Liver (tissue), 9 donors: Measurements from ENCODE around the gene OSBP2. TPM values are rescaled to one million over a fixed set of nuclear protein-coding genes. Genes with fewer than 3 reads are reported as not detected.

Source experiments
- DNase-seq: peaks from one replicate; pipeline ENCODE4 v3.0.0-alpha.2; 2017; ENCODE audit warnings: low spot score
- H3K27ac ChIP-seq, 2 donors: one replicate each; pipeline ENCODE4 v1.7.0; 2013; ENCODE audit warnings: inconsistent platforms in 2 of 2, low read length in 2 of 2, control low read depth in 1 of 2, low read depth in 1 of 2, mild to moderate bottlenecking in 1 of 2
- H3K27me3 ChIP-seq, 4 donors: one replicate each; pipeline versions ENCODE4 v1.6.1 to v1.7.0; 2013; ENCODE audit warnings: low read length in 3 of 4, inconsistent platforms in 1 of 4, mild to moderate bottlenecking in 1 of 4, moderate library complexity in 1 of 4; ENCODE audit not compliant: control insufficient read depth in 4 of 4, insufficient read depth in 4 of 4
- H3K36me3 ChIP-seq, 4 donors: one replicate each; pipeline versions ENCODE4 v1.6.1 to v1.7.0; 2013; ENCODE audit warnings: low read length in 3 of 4, mild to moderate bottlenecking in 3 of 4, low read depth in 1 of 4, moderate library complexity in 1 of 4; ENCODE audit not compliant: control insufficient read depth in 4 of 4, insufficient read depth in 3 of 4
- H3K4me1 ChIP-seq, 4 donors: one replicate each; pipeline versions ENCODE4 v1.6.1 to v1.7.0; 2013; ENCODE audit warnings: low read length in 3 of 4, mild to moderate bottlenecking in 3 of 4, moderate library complexity in 1 of 4; ENCODE audit not compliant: control insufficient read depth in 4 of 4, insufficient read depth in 4 of 4
- H3K4me3 ChIP-seq, 3 donors: one replicate each; pipeline versions ENCODE4 v1.6.1 to v1.7.0; 2013; ENCODE audit warnings: low read length in 3 of 3, control low read depth in 1 of 3, low read depth in 1 of 3, mild to moderate bottlenecking in 1 of 3
- H3K9ac ChIP-seq, 2 donors: one replicate each; pipeline ENCODE4 v1.7.0; 2013; ENCODE audit warnings: low read length in 2 of 2, mild to moderate bottlenecking in 2 of 2, moderate library complexity in 2 of 2, control low read depth in 1 of 2, low read depth in 1 of 2
- H3K9me3 ChIP-seq, 4 donors: one replicate each; pipeline versions ENCODE4 v1.6.1 to v1.7.0; 2013; ENCODE audit warnings: low read length in 3 of 4; ENCODE audit not compliant: control insufficient read depth in 4 of 4
- FOXA2 ChIP-seq: IDR thresholded peaks from 2 replicates; pipeline ENCODE4 v1.6.1; 2016; ENCODE audit warnings: antibody characterized with exemption
- GABPA ChIP-seq, 2 donors: IDR thresholded peaks in 1 of 2; conservative IDR thresholded peaks in 1 of 2; 2 replicates each; pipeline ENCODE4 v1.6.1; 2016; ENCODE audit warnings: antibody characterized with exemption in 2 of 2, mild to moderate bottlenecking in 1 of 2, moderate library complexity in 1 of 2
- HNF4A ChIP-seq, 2 donors: conservative IDR thresholded peaks; 2 replicates each; pipeline ENCODE4 v1.6.1; 2016; ENCODE audit warnings: antibody characterized with exemption in 2 of 2, mild to moderate bottlenecking in 2 of 2
- HNF4G ChIP-seq: IDR thresholded peaks from 2 replicates; pipeline ENCODE4 v1.6.1; 2016; ENCODE audit warnings: antibody characterized with exemption
- JUND ChIP-seq, 2 donors: IDR thresholded peaks; 2 replicates each; pipeline ENCODE4 v1.6.1; 2016; ENCODE audit warnings: antibody characterized with exemption in 2 of 2
- RAD21 ChIP-seq, 2 donors: IDR thresholded peaks; 2 replicates each; pipeline ENCODE4 v1.6.1; 2016; ENCODE audit warnings: antibody characterized with exemption in 2 of 2, mild to moderate bottlenecking in 2 of 2
- RXRA ChIP-seq, 2 donors: IDR thresholded peaks; 2 replicates each; pipeline ENCODE4 v1.6.1; 2017 to 2018; ENCODE audit warnings: antibody characterized with exemption in 2 of 2, mild to moderate bottlenecking in 1 of 2
- TAF1 ChIP-seq: conservative IDR thresholded peaks from 2 replicates; pipeline ENCODE4 v1.6.1; 2016; ENCODE audit warnings: antibody characterized with exemption, mild to moderate bottlenecking
- WGBS: extraction: QIAGEN DNeasy Blood & Tissue Kit; methylation state at CpG from one replicate; pipeline ENCODE4 v1.1.7; 2013; 5-methylcytosine and 5-hydroxymethylcytosine counted together
- polyA plus RNA-seq, 2 donors: library from polyadenylated mRNA; stranded (reverse) in 1 of 2; unstranded in 1 of 2; fragments of 200-250 nt in 1 of 2; fragments of >200 nt in 1 of 2; fragmentation: Nextera tagmentation in 1 of 2; extraction: Ambion mirVana in 1 of 2; gene quantifications; one replicate each; pipeline versions ENCODE4 v1.2.1 to v1.2.3, GENCODE V29; 2013 to 2015
- total RNA-seq, 2 donors: library from RNA; depleted of rRNA; stranded (reverse); fragments of >200 nt; gene quantifications; one replicate each; pipeline ENCODE4 v1.2.3, GENCODE V29; 2014
- TF ChIP-seq, protein P1 (sequence below): IDR thresholded peaks from 2 replicates; pipeline ENCODE4 v1.6.1; 2016; ENCODE audit warnings: antibody characterized with exemption
- TF ChIP-seq, protein P2 (sequence below): IDR thresholded peaks from 2 replicates; pipeline ENCODE4 v1.6.1; 2016; ENCODE audit warnings: antibody characterized with exemption, mild to moderate bottlenecking
- TF ChIP-seq, protein P3 (sequence below): fragments of 150-350 bp; IDR thresholded peaks from 2 replicates; pipeline ENCODE4 v1.5.1; 2017; ENCODE audit warnings: improper control_type of control experiment, low read depth, low read length; ENCODE audit not compliant: missing input control
- TF ChIP-seq, protein P4 (sequence below): IDR thresholded peaks from 2 replicates; pipeline ENCODE4 v1.6.1; 2016; ENCODE audit warnings: antibody characterized with exemption
- donor health status: healthy.
- donor health status: healthy.
- donor health status: healthy.
- donor health status: healthy.
- donor health status: healthy.

The OSBP2 gene
- total and polyA plus RNA-seq, 4 donors: 0.43 to 192 (median 0.86) TPM

DNA sequence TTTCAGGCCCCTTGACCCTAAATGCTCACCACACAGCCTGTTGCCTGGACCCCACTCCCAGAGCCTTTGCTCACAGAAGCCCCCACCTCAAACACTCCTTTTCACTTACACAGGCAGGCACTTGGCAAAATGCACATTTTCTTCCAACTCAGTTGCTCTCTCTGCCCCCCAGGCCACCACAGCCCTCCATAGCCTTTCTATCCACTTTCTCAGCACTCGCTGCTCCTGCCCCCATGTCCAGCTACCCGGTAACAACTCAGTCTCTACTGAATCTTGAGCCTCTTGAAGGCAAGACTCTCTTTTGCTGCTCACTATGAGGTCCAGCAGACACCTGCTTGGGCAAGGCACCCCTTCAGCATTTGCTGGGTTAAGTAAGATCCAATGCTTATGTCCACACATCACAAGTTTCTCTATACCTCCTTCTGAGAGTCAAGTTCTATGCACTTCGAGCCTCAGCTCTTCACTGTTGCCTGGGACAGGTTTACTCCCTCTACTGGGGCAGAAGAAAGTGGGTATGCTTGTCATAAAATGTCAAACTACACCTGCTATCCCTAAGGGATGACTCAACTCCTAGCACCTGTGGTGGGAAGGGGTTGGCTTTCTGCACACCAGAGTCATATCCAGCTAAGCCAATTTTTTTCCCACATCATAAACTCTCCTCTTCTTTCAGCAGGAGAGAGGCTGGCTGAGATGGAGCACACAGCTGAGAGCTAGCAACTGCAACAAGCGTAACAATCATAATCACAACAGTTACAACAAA is 237.0 kb downstream of the OSBP2 start:
- WGBS: 95% methylated on average over 4 of the region's 4 CpGs

DNA sequence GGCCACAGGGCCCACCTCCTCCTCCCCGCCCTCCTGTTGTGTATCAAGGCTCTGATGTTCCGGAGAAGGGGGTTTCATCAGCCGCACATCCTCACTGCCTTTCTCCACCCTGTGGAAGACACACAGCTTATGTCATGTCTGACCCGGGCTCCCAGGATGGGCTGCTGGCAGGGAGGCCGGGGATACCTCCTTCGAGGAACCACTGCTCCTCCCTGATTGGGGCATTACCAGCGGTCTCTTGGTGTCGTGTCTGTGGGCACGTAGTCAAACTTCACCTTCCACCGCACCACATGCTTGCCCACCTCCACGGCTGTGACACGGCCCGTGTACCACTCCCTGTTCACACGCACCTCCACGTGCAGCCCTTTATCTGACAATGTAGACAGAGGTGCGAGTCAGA is 238.0 kb downstream of the OSBP2 start:
- Histone ChIP-seq H3K9ac (no peak overlapping the region), H3K27ac (no peak overlapping the region), H3K4me1 (no peaks in the 10 kb centered on the region), H3K9me3 (no peaks in the 10 kb centered on the region), H3K4me3 (no peak overlapping the region), H3K27me3 (no peaks in the 10 kb centered on the region), H3K36me3 (peaks cover 22 to 96% (median 69%) of the 10 kb centered on the region in 4 donors)
- DNase-seq: no peak
- no peak for TF ChIP-seq JUND (IDR thresholded peaks at IDR 0.05)
- TF ChIP-seq, protein P1, sequence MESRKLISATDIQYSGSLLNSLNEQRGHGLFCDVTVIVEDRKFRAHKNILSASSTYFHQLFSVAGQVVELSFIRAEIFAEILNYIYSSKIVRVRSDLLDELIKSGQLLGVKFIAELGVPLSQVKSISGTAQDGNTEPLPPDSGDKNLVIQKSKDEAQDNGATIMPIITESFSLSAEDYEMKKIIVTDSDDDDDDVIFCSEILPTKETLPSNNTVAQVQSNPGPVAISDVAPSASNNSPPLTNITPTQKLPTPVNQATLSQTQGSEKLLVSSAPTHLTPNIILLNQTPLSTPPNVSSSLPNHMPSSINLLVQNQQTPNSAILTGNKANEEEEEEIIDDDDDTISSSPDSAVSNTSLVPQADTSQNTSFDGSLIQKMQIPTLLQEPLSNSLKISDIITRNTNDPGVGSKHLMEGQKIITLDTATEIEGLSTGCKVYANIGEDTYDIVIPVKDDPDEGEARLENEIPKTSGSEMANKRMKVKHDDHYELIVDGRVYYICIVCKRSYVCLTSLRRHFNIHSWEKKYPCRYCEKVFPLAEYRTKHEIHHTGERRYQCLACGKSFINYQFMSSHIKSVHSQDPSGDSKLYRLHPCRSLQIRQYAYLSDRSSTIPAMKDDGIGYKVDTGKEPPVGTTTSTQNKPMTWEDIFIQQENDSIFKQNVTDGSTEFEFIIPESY: no peak
- TF ChIP-seq FOXA2: no peak
- no peak for TF ChIP-seq TAF1
- TF ChIP-seq RXRA (IDR thresholded peaks at IDR 0.05): no peak
- TF ChIP-seq, protein P2, sequence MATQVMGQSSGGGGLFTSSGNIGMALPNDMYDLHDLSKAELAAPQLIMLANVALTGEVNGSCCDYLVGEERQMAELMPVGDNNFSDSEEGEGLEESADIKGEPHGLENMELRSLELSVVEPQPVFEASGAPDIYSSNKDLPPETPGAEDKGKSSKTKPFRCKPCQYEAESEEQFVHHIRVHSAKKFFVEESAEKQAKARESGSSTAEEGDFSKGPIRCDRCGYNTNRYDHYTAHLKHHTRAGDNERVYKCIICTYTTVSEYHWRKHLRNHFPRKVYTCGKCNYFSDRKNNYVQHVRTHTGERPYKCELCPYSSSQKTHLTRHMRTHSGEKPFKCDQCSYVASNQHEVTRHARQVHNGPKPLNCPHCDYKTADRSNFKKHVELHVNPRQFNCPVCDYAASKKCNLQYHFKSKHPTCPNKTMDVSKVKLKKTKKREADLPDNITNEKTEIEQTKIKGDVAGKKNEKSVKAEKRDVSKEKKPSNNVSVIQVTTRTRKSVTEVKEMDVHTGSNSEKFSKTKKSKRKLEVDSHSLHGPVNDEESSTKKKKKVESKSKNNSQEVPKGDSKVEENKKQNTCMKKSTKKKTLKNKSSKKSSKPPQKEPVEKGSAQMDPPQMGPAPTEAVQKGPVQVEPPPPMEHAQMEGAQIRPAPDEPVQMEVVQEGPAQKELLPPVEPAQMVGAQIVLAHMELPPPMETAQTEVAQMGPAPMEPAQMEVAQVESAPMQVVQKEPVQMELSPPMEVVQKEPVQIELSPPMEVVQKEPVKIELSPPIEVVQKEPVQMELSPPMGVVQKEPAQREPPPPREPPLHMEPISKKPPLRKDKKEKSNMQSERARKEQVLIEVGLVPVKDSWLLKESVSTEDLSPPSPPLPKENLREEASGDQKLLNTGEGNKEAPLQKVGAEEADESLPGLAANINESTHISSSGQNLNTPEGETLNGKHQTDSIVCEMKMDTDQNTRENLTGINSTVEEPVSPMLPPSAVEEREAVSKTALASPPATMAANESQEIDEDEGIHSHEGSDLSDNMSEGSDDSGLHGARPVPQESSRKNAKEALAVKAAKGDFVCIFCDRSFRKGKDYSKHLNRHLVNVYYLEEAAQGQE: no peak
- TF ChIP-seq, protein P3, sequence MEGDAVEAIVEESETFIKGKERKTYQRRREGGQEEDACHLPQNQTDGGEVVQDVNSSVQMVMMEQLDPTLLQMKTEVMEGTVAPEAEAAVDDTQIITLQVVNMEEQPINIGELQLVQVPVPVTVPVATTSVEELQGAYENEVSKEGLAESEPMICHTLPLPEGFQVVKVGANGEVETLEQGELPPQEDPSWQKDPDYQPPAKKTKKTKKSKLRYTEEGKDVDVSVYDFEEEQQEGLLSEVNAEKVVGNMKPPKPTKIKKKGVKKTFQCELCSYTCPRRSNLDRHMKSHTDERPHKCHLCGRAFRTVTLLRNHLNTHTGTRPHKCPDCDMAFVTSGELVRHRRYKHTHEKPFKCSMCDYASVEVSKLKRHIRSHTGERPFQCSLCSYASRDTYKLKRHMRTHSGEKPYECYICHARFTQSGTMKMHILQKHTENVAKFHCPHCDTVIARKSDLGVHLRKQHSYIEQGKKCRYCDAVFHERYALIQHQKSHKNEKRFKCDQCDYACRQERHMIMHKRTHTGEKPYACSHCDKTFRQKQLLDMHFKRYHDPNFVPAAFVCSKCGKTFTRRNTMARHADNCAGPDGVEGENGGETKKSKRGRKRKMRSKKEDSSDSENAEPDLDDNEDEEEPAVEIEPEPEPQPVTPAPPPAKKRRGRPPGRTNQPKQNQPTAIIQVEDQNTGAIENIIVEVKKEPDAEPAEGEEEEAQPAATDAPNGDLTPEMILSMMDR: no peak
- TF ChIP-seq RAD21 (IDR thresholded peaks at IDR 0.05): no peak
- TF ChIP-seq, protein P4, sequence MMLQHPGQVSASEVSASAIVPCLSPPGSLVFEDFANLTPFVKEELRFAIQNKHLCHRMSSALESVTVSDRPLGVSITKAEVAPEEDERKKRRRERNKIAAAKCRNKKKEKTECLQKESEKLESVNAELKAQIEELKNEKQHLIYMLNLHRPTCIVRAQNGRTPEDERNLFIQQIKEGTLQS: no peak
- no peak for TF ChIP-seq GABPA (IDR thresholded peaks at IDR 0.05 in 1 of 2, conservative IDR thresholded peaks at IDR 0.05 in 1 of 2)
- no peak for TF ChIP-seq HNF4A (conservative IDR thresholded peaks at IDR 0.05)
- 96% methylated on average over 16 of the region's 16 CpGs for WGBS

More for the DNA sequence above, 237.0 kb downstream of the OSBP2 start:
- no peaks in the 10 kb centered on the region for H3K9me3 ChIP-seq
- H3K9ac ChIP-seq: no peak overlapping the region
- no peaks in the 10 kb centered on the region for H3K4me1 ChIP-seq
- no peaks in the 10 kb centered on the region for H3K27me3 ChIP-seq
- no peak overlapping the region for H3K4me3 ChIP-seq
- TF ChIP-seq HNF4G (no peak), FOXA2 (no peak), TAF1 (no peak), HNF4A (conservative IDR thresholded peaks at IDR 0.05) (no peak)
- H3K27ac ChIP-seq: no peak overlapping the region
- DNase-seq: no peak
- H3K36me3 ChIP-seq: peaks cover 15 to 96% (median 68%) of the 10 kb centered on the region in 4 donors
